COR-L47 (cell line): ENCODE data around the gene TAF4.
A peak's percentile ranks its signal among the peaks of the same experiment; 100 is the strongest.
"Not testable (repeated sequence)": the region's sequence is repeated elsewhere in the genome, so short reads cannot be mapped to it uniquely, and the experiment has no call there.

Experiments used
- DNase-seq: peaks from one replicate; lab custom pipeline; 2025; lab: John Stamatoyannopoulos, UW

Gene TAF4

GRCh38 chr20:61976644-61977418, 88.8 kb downstream of the TAF4 start:
- DNase-seq = peak; percentile 65

GRCh38 chr20:61976263-61976643, 89.4 kb downstream of the TAF4 start:
- DNase-seq = no peak

DNA sequence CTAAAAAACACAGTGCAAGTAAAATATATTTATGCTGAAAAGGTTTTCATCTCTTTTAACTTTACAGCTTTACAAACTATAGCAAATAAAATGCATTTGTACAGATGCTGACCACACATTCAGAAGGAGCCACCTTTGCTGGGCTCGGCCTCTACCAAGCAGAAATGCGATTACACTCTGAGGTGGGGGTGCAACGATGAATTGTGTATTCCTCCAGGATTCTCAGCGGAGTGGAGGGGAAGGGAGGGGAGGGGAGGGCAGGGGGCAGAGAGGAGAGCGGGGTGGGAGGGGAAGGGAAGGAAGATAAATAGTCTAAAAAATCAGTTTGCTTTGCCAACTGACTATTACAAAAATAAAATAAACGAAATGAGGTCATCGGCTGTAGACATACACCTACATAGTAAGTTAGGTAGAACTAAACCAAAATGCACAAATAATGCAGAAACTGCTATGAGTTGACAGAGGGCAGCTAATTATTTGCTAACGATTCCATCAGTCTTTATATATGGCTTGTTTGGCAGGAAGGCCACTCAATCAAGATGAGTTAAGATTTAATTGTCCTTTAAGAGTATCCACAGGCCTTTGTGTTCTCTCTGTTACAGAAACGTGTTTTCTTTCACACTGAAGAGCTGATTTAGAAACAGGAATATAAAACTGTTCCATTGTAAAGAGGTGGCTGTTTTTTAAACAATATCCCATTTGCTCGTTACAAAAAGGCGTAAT, 90.1 kb downstream of the TAF4 start:
- DNase-seq = peak; percentile 31

- no peak for DNase-seq
These were observed 91.4 kb downstream of the TAF4 start for GRCh38 chr20:61974357-61974665.

DNA sequence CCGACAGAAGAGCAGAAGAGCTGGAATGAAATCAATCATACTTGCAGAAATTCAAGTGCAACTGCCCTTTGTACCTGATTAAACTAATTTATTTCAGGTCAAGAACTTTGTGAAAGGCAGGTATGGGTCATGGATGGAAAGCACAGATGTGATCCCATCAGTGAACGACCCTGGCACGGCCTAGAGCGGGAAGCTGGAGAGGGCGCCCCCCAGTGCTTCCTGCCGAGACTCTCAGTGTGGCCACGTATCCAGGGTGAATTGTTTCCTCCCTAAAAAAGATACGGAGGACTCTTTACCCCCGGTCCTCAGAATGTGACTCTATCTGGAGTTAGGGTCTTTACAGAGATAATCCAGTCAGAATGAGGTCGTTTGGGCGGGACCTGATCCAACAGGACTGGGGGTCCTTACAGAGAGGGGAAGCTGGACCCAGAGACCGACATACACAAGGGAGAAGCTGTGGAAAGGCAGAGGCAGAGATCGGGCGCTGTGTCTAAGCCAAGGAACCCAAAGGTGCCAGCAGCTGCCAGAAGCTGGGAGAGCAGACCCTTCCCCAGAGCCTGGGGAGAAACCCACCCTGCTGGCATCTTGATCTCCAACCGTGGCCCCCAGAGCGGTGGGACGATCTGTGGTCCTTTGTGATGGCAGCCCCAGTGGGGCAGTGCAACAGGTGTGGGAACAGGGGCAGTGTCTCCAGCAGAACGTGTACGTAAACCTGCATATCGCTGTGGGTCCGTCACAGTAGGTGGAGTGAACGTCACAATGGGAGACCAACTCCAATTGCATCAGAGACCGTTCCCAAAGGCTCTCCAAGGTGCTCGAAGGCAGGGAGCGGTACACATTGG, 91.9 kb downstream of the TAF4 start:
- no peak for DNase-seq

- no peak for DNase-seq
These were observed 92.8 kb downstream of the TAF4 start for GRCh38 chr20:61972636-61973508.

DNA sequence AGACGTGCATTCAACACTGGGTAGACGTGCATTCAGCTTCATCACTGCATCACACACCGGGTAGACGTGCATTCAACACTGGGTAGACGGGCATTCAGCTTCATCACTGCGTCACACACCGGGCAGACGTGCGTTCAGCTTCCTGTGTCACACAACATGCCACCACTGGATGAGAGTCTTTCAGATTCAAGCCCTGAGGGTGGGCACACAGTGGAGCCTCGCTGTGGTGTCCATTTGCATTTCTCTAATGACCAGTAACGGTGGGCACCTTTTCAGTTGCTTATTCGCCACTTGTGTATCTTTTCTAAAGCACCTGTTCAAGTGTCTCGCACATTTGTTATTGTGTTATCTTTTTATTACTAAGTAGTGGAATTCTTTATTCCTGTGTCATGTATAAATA, 94.1 kb downstream of the TAF4 start:
- DNase-seq = not testable (repeated sequence)

- DNase-seq = no peak
These were observed 95.3 kb downstream of the TAF4 start for GRCh38 chr20:61970357-61970756.

GRCh38 chr20:61969806-61970205, 95.9 kb downstream of the TAF4 start:
- DNase-seq = no peak

- DNase-seq = no peak
These were observed 96.7 kb downstream of the TAF4 start for GRCh38 chr20:61968932-61969331.

GRCh38 chr20:61968036-61968810, 97.5 kb downstream of the TAF4 start:
- no peak for DNase-seq

- no peak for DNase-seq
These were observed 98.4 kb downstream of the TAF4 start for GRCh38 chr20:61967300-61967699.

GRCh38 chr20:61966492-61967244, 99.0 kb downstream of the TAF4 start:
- no peak for DNase-seq

DNA sequence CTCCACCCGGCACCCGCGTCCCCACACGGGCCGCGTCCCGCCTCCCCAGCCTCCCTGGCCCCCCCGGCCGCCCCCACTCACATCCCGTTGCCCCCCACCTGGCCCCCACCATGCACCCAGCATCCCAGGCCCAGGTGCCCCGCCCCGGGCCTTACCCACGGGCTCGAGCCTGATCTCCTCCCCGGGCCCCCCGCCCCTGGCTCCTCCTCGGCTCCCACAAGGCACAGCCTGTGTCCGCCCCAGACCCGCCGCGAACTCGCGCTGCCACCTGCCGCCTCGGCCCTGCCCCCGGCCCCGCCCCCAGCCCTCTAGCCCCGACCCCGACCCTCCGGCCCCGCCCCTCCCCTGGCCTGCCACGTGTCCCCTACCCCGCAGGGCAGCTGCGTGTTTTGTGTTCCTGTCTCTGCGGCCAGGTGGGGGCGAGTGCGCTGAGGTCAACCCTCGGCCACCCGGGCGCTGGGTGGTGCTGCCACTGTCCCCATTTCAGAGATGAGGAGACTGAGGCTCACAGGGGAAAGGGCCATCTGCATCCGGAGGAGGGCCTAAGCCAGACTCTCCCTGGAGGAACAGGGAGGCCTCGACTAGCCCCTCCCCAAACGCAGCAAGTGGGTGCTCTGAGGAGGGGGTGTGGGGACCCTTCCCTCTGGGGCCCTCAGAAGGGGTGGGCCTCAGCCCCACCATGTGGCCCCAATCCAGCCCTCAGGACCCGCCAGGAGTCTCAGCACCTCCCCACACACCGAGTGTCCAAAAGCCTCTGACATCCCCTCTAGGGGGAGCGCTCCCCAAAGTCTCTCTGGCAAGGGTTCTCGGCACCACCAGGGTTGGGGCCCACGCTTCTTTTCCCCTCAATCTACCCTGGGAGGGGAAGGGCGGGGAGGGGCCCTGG, 99.8 kb downstream of the TAF4 start:
- no peak for DNase-seq

DNA sequence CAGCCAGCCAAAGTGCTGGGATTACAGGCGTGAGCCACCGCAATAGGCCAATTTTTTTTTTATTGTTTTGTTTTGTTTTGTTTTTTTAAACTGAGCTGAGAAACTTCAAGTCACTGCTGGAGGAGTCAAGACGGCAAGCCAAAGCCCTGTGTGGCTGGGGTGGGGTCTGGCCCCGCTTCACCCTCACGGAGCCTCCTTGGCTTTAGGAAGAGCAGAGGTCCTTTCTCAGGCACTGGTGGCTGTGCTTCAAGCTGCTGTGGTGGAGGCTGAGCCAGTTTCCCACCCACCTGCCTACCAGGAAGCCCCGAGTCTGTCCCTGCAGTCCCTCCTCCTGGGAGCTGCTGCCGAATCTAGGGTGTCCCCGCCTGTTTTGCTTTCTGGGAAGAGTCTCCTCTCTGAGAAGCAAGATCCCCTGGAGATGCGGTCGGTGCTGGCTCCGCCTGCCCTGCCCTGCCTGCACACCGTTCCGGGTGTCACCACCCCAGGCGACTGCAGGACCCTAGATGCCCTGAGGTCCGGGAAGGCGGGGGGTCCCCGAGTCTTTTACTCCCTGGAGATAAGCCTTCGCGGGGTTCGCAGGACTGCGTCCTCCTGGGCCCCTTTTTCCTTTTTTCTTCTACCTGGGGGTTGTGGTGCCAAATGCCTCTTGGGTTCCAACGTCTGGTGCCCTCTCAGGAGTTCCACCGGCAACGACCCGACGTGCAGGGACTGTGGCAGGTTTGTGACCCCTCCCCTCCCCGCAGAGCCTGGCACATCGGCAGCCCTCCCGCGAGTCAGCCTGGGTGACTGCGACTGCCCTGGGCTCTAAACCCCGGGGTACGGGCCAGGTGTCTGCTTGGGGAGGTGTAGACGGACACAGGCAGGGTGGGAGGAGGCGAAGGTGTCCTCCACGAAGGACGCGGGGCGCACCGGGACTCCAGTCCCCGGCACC, 100.7 kb downstream of the TAF4 start:
- no peak for DNase-seq

GRCh38 chr20:61963885-61964674, 101.6 kb downstream of the TAF4 start:
- no peak for DNase-seq

GRCh38 chr20:61963149-61963548, 102.5 kb downstream of the TAF4 start:
- no peak for DNase-seq
